ENCODE measurements around the gene SNN.

The SNN gene

DNA sequence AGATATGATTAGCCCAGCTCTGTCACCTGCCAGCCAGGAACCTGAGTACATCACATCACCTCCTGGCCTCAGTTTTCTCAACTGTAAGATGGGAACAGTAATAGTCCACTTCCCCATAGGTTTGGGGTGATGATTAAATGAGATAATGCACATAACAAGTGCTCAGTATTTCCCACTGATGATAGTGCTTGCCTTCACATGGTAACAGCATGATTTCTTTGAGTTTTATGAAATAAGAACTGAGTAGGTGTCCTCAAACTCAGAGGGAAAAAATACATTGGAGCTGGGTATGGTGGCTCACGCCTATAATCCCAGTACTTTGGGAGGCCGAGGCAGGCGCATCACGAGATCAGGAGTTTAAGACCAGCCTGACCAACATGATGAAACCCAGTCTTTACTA lies 30.1 kb upstream of the SNN start:
- no peak for TF ChIP-seq CTCF (IDR thresholded peaks at IDR 0.05; ENCODE audit: insufficient read depth, low read length)
- TF ChIP-seq REST (IDR thresholded peaks at IDR 0.05; ENCODE audit: insufficient replicate concordance, low read depth) = no peak
- TF ChIP-seq GABPA (IDR thresholded peaks at IDR 0.05; ENCODE audit: low read depth) = no peak
- no peak for TF ChIP-seq SPI1 (IDR thresholded peaks at IDR 0.05; ENCODE audit: borderline replicate concordance, low read depth)
- no peak for TF ChIP-seq POLR2AphosphoS5 (IDR thresholded peaks at IDR 0.05; ENCODE audit: low read depth)
- Histone ChIP-seq H3K4me3 (replicated peaks; ENCODE audit: insufficient read depth, low read length) (no peak overlapping the region), H3K27me3 (ENCODE audit: insufficient read depth, poor library complexity, severe bottlenecking) (no peaks in the 10 kb centered on the region), H3K27ac (replicated peaks) (no peak overlapping the region)
- DNase-seq (ENCODE audit: low read depth in 1 of 2, low spot score in 1 of 2) = no peak

DNA sequence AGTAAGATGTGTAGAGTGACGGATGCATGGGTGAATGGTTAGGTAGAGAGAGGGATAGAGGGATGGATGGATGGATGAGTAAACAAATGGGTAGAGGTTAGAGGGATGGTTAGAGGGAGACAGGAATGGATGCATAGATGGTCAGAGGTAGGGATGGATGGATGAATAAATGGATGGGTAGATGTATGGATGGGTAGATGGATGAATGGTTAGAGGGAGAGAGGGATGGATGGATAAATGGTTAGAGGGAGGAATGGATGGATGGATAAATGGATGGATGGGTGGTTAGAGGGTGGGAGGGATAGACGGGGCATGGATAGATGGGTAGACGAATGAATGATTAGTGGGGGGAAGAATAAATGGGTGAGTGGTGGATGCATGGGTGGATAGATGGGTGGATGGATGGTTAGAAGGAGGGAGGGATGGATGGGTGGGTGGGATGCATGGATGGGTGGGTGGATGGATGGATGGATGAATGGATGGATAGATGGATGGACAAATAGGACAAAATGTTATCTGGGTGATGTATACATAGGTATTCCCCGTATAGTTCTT lies 29.2 kb upstream of the SNN start:
- no peak overlapping the region for H3K4me3 ChIP-seq (replicated peaks; ENCODE audit: insufficient read depth, low read length)
- no peak overlapping the region for H3K27ac ChIP-seq (replicated peaks)
- no peaks in the 10 kb centered on the region for H3K27me3 ChIP-seq (ENCODE audit: insufficient read depth, poor library complexity, severe bottlenecking)
- no peak for DNase-seq (ENCODE audit: low read depth in 1 of 2, low spot score in 1 of 2)
- no peak for TF ChIP-seq CTCF (IDR thresholded peaks at IDR 0.05; ENCODE audit: insufficient read depth, low read length)
- no peak for TF ChIP-seq GABPA (IDR thresholded peaks at IDR 0.05; ENCODE audit: low read depth)
- TF ChIP-seq POLR2AphosphoS5 (IDR thresholded peaks at IDR 0.05; ENCODE audit: low read depth) = no peak
- TF ChIP-seq SPI1 (IDR thresholded peaks at IDR 0.05; ENCODE audit: borderline replicate concordance, low read depth) = no peak
- TF ChIP-seq REST (IDR thresholded peaks at IDR 0.05; ENCODE audit: insufficient replicate concordance, low read depth) = no peak

- H3K4me3 ChIP-seq (replicated peaks; ENCODE audit: insufficient read depth, low read length) = no peak overlapping the region
- H3K27ac ChIP-seq (replicated peaks) = peak overlapping the region; percentile 56
These were observed 28.0 kb upstream of the SNN start for GRCh38 chr16:11639925-11640899.

More at GRCh38 chr16:11639925-11640899, 28.0 kb upstream of the SNN start:
- TF ChIP-seq POLR2AphosphoS5 (IDR thresholded peaks at IDR 0.05; ENCODE audit: low read depth) = peak; percentile 70
- TF ChIP-seq REST (IDR thresholded peaks at IDR 0.05; ENCODE audit: insufficient replicate concordance, low read depth) = no peak
- peak; percentile 67; the same call in 1 of the 2 replicates for TF ChIP-seq SPI1 (IDR thresholded peaks at IDR 0.05; ENCODE audit: borderline replicate concordance, low read depth)
- no peak for TF ChIP-seq CTCF (IDR thresholded peaks at IDR 0.05; ENCODE audit: insufficient read depth, low read length)
- no peak for TF ChIP-seq GABPA (IDR thresholded peaks at IDR 0.05; ENCODE audit: low read depth)
- no peaks in the 10 kb centered on the region for H3K27me3 ChIP-seq (ENCODE audit: insufficient read depth, poor library complexity, severe bottlenecking)
- DNase-seq (ENCODE audit: low read depth in 1 of 2, low spot score in 1 of 2) = peak; percentile 93
